Neural cell (in vitro differentiated cells): ENCODE measurements around the gene CFAP299.

Experiments
- EP300 ChIP-seq: fragments of 450-650 bp; conservative IDR thresholded peaks from 2 replicates; pipeline ENCODE4 v1.6.1; 2014; ENCODE audit warnings: antibody characterized with exemption, mild to moderate bottlenecking, moderate library complexity; ENCODE audit not compliant: poor library complexity, severe bottlenecking
- MXI1 ChIP-seq: fragments of 450-650 bp; conservative IDR thresholded peaks from 2 replicates; pipeline ENCODE4 v1.6.1; 2014; ENCODE audit warnings: antibody characterized with exemption, mild to moderate bottlenecking; ENCODE audit not compliant: poor library complexity, severe bottlenecking
- POLR2AphosphoS5 ChIP-seq: IDR thresholded peaks from 2 replicates; pipeline ENCODE4 v1.6.1; 2012
- SMC3 ChIP-seq: fragments of 450-650 bp; conservative IDR thresholded peaks from 2 replicates; pipeline ENCODE4 v1.6.1; 2014; ENCODE audit warnings: antibody characterized with exemption, mild to moderate bottlenecking, moderate library complexity; ENCODE audit not compliant: poor library complexity
- TF ChIP-seq, protein P1 (sequence below): fragments of 450-650 bp; IDR thresholded peaks from 2 replicates; pipeline ENCODE4 v1.5.1; 2014; ENCODE audit warnings: antibody characterized with exemption, mild to moderate bottlenecking, moderate library complexity; ENCODE audit not compliant: poor library complexity, severe bottlenecking

DNA sequence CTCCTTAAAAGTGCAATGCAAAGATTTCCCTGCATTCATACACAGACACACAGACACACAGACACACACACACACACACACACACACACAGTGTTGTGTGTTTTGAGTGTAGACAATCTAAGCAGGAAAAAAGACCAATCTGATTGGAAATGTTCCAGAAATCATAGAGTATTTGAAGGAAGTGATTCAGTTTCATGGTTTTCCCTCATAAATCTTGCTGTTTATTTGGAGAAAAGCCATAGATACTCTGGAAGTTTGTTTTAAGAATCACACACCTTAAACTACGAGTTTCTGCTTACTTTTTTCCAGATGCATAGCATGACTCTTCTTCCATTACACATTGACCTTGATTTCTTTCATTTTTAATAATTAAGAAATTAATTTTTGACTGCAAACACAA, 396.5 kb downstream of the CFAP299 start:
- no peak for TF ChIP-seq SMC3
- TF ChIP-seq, protein P1, sequence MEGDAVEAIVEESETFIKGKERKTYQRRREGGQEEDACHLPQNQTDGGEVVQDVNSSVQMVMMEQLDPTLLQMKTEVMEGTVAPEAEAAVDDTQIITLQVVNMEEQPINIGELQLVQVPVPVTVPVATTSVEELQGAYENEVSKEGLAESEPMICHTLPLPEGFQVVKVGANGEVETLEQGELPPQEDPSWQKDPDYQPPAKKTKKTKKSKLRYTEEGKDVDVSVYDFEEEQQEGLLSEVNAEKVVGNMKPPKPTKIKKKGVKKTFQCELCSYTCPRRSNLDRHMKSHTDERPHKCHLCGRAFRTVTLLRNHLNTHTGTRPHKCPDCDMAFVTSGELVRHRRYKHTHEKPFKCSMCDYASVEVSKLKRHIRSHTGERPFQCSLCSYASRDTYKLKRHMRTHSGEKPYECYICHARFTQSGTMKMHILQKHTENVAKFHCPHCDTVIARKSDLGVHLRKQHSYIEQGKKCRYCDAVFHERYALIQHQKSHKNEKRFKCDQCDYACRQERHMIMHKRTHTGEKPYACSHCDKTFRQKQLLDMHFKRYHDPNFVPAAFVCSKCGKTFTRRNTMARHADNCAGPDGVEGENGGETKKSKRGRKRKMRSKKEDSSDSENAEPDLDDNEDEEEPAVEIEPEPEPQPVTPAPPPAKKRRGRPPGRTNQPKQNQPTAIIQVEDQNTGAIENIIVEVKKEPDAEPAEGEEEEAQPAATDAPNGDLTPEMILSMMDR: no peak
- no peak for TF ChIP-seq POLR2AphosphoS5
- no peak for TF ChIP-seq EP300
- no peak for TF ChIP-seq MXI1
